K562 (cell line): ENCODE measurements around the gene KCNS1. TPM values are rescaled to one million over a fixed set of nuclear protein-coding genes. Genes with fewer than 3 reads are reported as not detected.

Experiments
- ATAC-seq: fragments of 200-7000 bp; cut with Tn5 transposase; 3 replicates; pipeline ENCODE4 v1.9.1; 2020; ENCODE audit warnings: moderate library complexity
- BruUV-seq: library from RNA; stranded (reverse); fragments of 400-500 nt; replicated peaks from 2 replicates; lab custom pipeline; 2021; lab: Mats Ljungman, UMichigan
- CTCF ChIA-PET: fragments of 300-600 bp; formaldehyde crosslinking; extraction: SDS; loops from one replicate; lab custom pipeline; 2021; ENCODE audit warnings: low intra/inter-chr PET ratio; lab: Yijun Ruan, JAX
- POLR2A ChIA-PET: fragments of 300-600, 350-650 bp; sonication (Branson Sonifier 250); formaldehyde crosslinking; extraction: SDS; loops from one replicate; lab custom pipeline; 2021; ENCODE audit warnings: antibody characterized with exemption, inconsistent platforms; lab: Yijun Ruan, JAX
- DNase-seq, 4 experiments: peaks; one replicate each; pipeline versions ENCODE4 v3.0.0 to v3.0.0-alpha.2; 2011 to 2018; ENCODE audit warnings: low spot score in 3 of 4, mixed read lengths in 3 of 4; ENCODE audit errors: extremely low read depth in 1 of 4
- FAIRE-seq: peaks from 2 replicates; lab custom pipeline; 2011; peaks lifted over from hg19 to GRCh38; lab: Jason Lieb, UNC
- H2AFZ ChIP-seq: 2 replicates; pipeline ENCODE4 v1.6.0; 2011; ENCODE audit warnings: low read depth, low read length, control low read depth, inconsistent platforms
- H3K27ac ChIP-seq: fragments of 200-600 bp; 3 replicates; pipeline ENCODE4 v1.8.0; 2011; ENCODE audit warnings: low read depth, mild to moderate bottlenecking, control low read depth, inconsistent platforms, low read length, moderate library complexity, mixed read lengths; ENCODE audit errors: extremely low read depth
- H3K27me3 ChIP-seq, 2 experiments: fragments of 300-600 bp in 1 of 2; 2 replicates in 1 of 2; 3 replicates in 1 of 2; pipeline versions ENCODE4 v1.6.0 to v1.8.0; 2011; ENCODE audit warnings: inconsistent platforms in 2 of 2, low read length in 2 of 2, mild to moderate bottlenecking in 1 of 2, mixed read lengths in 1 of 2, moderate library complexity in 1 of 2; ENCODE audit not compliant: control insufficient read depth in 2 of 2, insufficient read depth in 2 of 2
- H3K36me3 ChIP-seq: fragments of 300-600 bp; 3 replicates; pipeline ENCODE4 v1.8.0; 2011; ENCODE audit warnings: mild to moderate bottlenecking, low read length, inconsistent platforms; ENCODE audit not compliant: control insufficient read depth, insufficient read depth
- H3K4me1 ChIP-seq, 2 experiments: fragments of 200-600 bp in 1 of 2; replicated peaks in 1 of 2; 2 replicates in 1 of 2; 3 replicates in 1 of 2; pipeline versions ENCODE4 v1.5.1 to v1.8.0; 2011; ENCODE audit warnings: inconsistent platforms in 2 of 2, low read length in 2 of 2, mild to moderate bottlenecking in 1 of 2, mixed read lengths in 1 of 2, moderate library complexity in 1 of 2; ENCODE audit not compliant: control insufficient read depth in 2 of 2, insufficient read depth in 2 of 2
- H3K4me2 ChIP-seq: 2 replicates; pipeline ENCODE4 v1.6.1; 2011; ENCODE audit warnings: low read length, control low read depth, inconsistent platforms, mixed read lengths; ENCODE audit not compliant: insufficient read depth
- H3K4me3 ChIP-seq: fragments of 200-600 bp; sonication (generic), shearing (Covaris generic); 2 replicates; pipeline ENCODE4 v1.5.1; 2016; ENCODE audit warnings: control low read depth, inconsistent platforms
- H3K79me2 ChIP-seq: fragments of 200-600 bp; 3 replicates; pipeline ENCODE4 v1.8.0; 2011; ENCODE audit warnings: low read length, inconsistent platforms; ENCODE audit not compliant: control insufficient read depth, insufficient read depth
- H3K9ac ChIP-seq, 2 experiments: 2 replicates each; pipeline versions ENCODE4 v1.6.0 to v1.6.1; 2011; ENCODE audit warnings: low read depth in 2 of 2, low read length in 2 of 2, control low read depth in 1 of 2, inconsistent platforms in 1 of 2, mild to moderate bottlenecking in 1 of 2, mixed read lengths in 1 of 2; ENCODE audit not compliant: insufficient read depth in 1 of 2
- H3K9me1 ChIP-seq: one replicate; pipeline ENCODE4 v1.6.0; 2011; ENCODE audit warnings: inconsistent platforms, mild to moderate bottlenecking, low read length, moderate library complexity; ENCODE audit not compliant: control insufficient read depth, insufficient read depth
- H3K9me3 ChIP-seq: replicated peaks from 2 replicates; pipeline ENCODE4 v1.5.1; 2011; ENCODE audit warnings: low read depth, low read length, inconsistent platforms; ENCODE audit not compliant: control insufficient read depth, insufficient read depth
- H4K20me1 ChIP-seq: replicated peaks from 2 replicates; pipeline ENCODE4 v1.6.1; 2011; ENCODE audit warnings: low read length, inconsistent platforms, mixed read lengths; ENCODE audit not compliant: control insufficient read depth, insufficient read depth
- C11orf30 ChIP-seq: fragments of 450-650 bp; IDR thresholded peaks from 2 replicates; pipeline ENCODE4 v1.6.1; 2016; ENCODE audit warnings: low read depth, mild to moderate bottlenecking
- CEBPZ ChIP-seq: fragments of 150-350 bp; IDR thresholded peaks from 2 replicates; pipeline ENCODE4 v1.6.1; 2014; ENCODE audit warnings: low read depth, mild to moderate bottlenecking, low read length, borderline replicate concordance
- CXXC5 ChIP-seq: fragments of 250-450 bp; sonication (Bioruptor Pico); IDR thresholded peaks from 2 replicates; pipeline ENCODE4 v1.8.0; 2022; ENCODE audit warnings: inconsistent platforms, mild to moderate bottlenecking, moderate library complexity
- DNMT1 ChIP-seq: fragments of 450-650 bp; IDR thresholded peaks from 2 replicates; pipeline ENCODE4 v1.6.1; 2016; ENCODE audit warnings: antibody characterized with exemption, mild to moderate bottlenecking
- HSF4 ChIP-seq: fragments of 250-450 bp; sonication (Bioruptor Pico); IDR thresholded peaks from 2 replicates; pipeline ENCODE4 v2.1.2; 2022; ENCODE audit warnings: mild to moderate bottlenecking, moderate library complexity, borderline replicate concordance
- KAT2B ChIP-seq: IDR thresholded peaks from one replicate; pipeline ENCODE4 v1.6.1; 2012; ENCODE audit warnings: low read depth, mild to moderate bottlenecking, control low read depth, inconsistent platforms, low read length, moderate library complexity
- MLLT1 ChIP-seq, 2 experiments: fragments of 450-650 bp; IDR thresholded peaks; 2 replicates each; pipeline ENCODE4 v1.6.1; 2016
- NFIC ChIP-seq: fragments of 450-650 bp; IDR thresholded peaks from 2 replicates; pipeline ENCODE4 v1.6.1; 2017; ENCODE audit warnings: mild to moderate bottlenecking, inconsistent platforms
- PHF21A ChIP-seq: fragments of 450-650 bp; IDR thresholded peaks from 2 replicates; pipeline ENCODE4 v1.6.1; 2017; ENCODE audit warnings: low read depth, borderline replicate concordance
- RFX5 ChIP-seq: IDR thresholded peaks from 2 replicates; pipeline ENCODE4 v1.6.1; 2011; ENCODE audit warnings: low read depth, mild to moderate bottlenecking, improper control_type of control experiment, low read length
- U2AF1 ChIP-seq: fragments of 200-400 bp; formaldehyde crosslinking; optimal IDR thresholded peaks from 2 replicates; pipeline ENCODE3; 2017; ENCODE audit warnings: mild to moderate bottlenecking, low read depth, low read length, moderate library complexity
- ZFPM2 ChIP-seq: fragments of 250-450 bp; sonication (Bioruptor Pico); IDR thresholded peaks from 2 replicates; pipeline ENCODE4 v1.5.1; 2022; ENCODE audit warnings: mild to moderate bottlenecking
- ZNF449 ChIP-seq: fragments of 250-450 bp; sonication (Bioruptor Pico); IDR thresholded peaks from 2 replicates; pipeline ENCODE4 v1.8.0; 2022; ENCODE audit warnings: moderate library complexity, mild to moderate bottlenecking, inconsistent platforms
- WGBS: fragments of 100-300 bp; shearing (Covaris generic); methylation state at CpG from one replicate; pipeline ENCODE4 v1.1.6; 2016; ENCODE audit warnings: low coverage, mixed read lengths; ENCODE audit not compliant: insufficient coverage; ENCODE audit errors: missing lambda C conversion rate; 5-methylcytosine and 5-hydroxymethylcytosine counted together
- in situ Hi-C: fragments of 300-500 bp; cut with MboI; formaldehyde crosslinking; loops from 4 replicates; pipeline ENCODE4 v1.15.0; 2018; ENCODE audit warnings: inconsistent platforms, mixed read lengths
- intact Hi-C: fragments of 100-400 bp; cut with micrococcal nuclease; formaldehyde crosslinking; loops from 2 replicates; pipeline ENCODE4 v1.14.2; 2022
- polyA plus RNA-seq, 8 experiments: library from polyadenylated mRNA; depleted of rRNA in 4 of 8; stranded (reverse) in 5 of 8; unstranded in 3 of 8; fragments of >200 nt; fragmentation: Nextera tagmentation in 2 of 8; fragmentation: Illumina TruSeq in 1 of 8; extraction: Ambion mirVana in 2 of 8; extraction: Trizol in 1 of 8; gene quantifications; 2 replicates each; pipeline versions ENCODE4 v1.2.1 to v1.2.3, GENCODE V29; 2011 to 2014; ENCODE audit warnings: inconsistent platforms in 1 of 8, missing spikeins in 1 of 8
- total RNA-seq, 7 experiments: library from RNA; depleted of rRNA in 6 of 7; stranded (reverse); fragments of >200 nt in 6 of 7; fragmentation: Illumina TruSeq in 2 of 7; extraction: Trizol in 2 of 7; gene quantifications; 2 replicates each; pipeline versions ENCODE4 v1.2.1 to v1.2.3, GENCODE V29; 2011 to 2021; ENCODE audit warnings: low replicate concordance in 1 of 7

Gene KCNS1
- total and polyA plus RNA-seq, 9 of the 15 experiments (the other 6 are each of a cell fraction or from before 2014, with no cell fraction given) = not detected

- intact Hi-C loops (no loop called here), in situ Hi-C loops (no loop called here)
- Histone ChIP-seq H3K9ac (no peak overlapping the region), H3K27me3 (no peaks in the 10 kb centered on the region), H3K27ac (no peak overlapping the region), H3K79me2 (no peaks in the 10 kb centered on the region), H4K20me1 (0 out of 2 replicates have a peak, but pooled peaks cover 7% of the 10 kb centered on the region), H2AFZ (no peak overlapping the region), H3K9me1 (no peaks in the 10 kb centered on the region), H3K4me3 (no peak overlapping the region), H3K4me1 (peaks cover 2 to 15% of the 10 kb centered on the region in 2 experiments; a peak in 4 of 5 replicates), H3K36me3 (peaks cover 17% of the 10 kb centered on the region), H3K4me2 (no peak overlapping the region), H3K9me3 (no peaks in the 10 kb centered on the region)
- WGBS = 79% methylated on average over 4 of the region's 4 CpGs
- no peak for FAIRE-seq
- TF ChIP-seq PHF21A (no peak), DNMT1 (no peak), RFX5 (no peak), ZFPM2 (CRISPR knock-in tag) (no peak), C11orf30 (no peak), HSF4 (CRISPR knock-in tag) (no peak), CEBPZ (no peak), MLLT1 (IDR thresholded peaks at IDR 0.05) (no peak), CXXC5 (no peak), U2AF1 (no peak), NFIC (no peak), ZNF449 (CRISPR knock-in tag) (no peak), KAT2B (no peak)
- BruUV-seq = no TSS peak
- CTCF ChIA-PET = no interaction called here
- no peak for DNase-seq
- POLR2A ChIA-PET = interaction anchor here (0.6 to 1.5 kb wide), 3 partner anchors 26 to 171 kb away, joined by 3 to 6 read pairs (median 4); no protein-coding TSS in a partner anchor
- no peak for ATAC-seq
Observed at GRCh38 chr20:45067087-45067486, 33.8 kb downstream of the KCNS1 start.
